Heart left ventricle (tissue), 13 donors: Measurements from ENCODE around the gene ZEB1.

Source experiments
- POLR2A ChIP-seq, 2 donors: fragments of 450-650 bp; IDR thresholded peaks; one replicate each; pipeline ENCODE4 v1.6.1; 2017; ENCODE audit warnings: antibody characterized with exemption in 2 of 2, mild to moderate bottlenecking in 2 of 2, moderate library complexity in 2 of 2
- TF ChIP-seq, protein P1 (sequence below), 12 donors: fragments of 200-600 bp; sonication (generic) in 4 of 12; IDR thresholded peaks; one replicate each; pipeline versions ENCODE4 v1.5.0 to v1.8.0; 2018 to 2022; ENCODE audit warnings: antibody characterized with exemption in 12 of 12, mild to moderate bottlenecking in 5 of 12
- donor health status: ischemic (EF 13 %, LVEDD 7.1; RV severe dilation, severe dysfunction).
- donor health status: DM: no; HTN: yes; CAD: no.
- donor health status: DM: no; HTN: no; CAD: no.
- donor health status: ischemic (EF 25% LVEDD 6.9; RV normal size, moderate dysfunction).
- donor health status: ischemic (EF 25% LVEDD 5.7; RV mildly dilated, moderate dysfunction).
- donor health status: ischemic (EF 35%, LVEDD 5.7; RV mildly dilated, moderate dysfunction).
- donor health status: nonischemic (EF 11% LVEDD 7.7; RV severe dilation, severe dysfunction).
- donor health status: DM: yes; HTN: yes; CAD: no.
- donor health status: PGD.
- donor health status: ischemic (EF 29% LVEDD 5.4; RV normal size, mild dysfunction).
- donor health status: nonischemic (EF 23%, LVEDD 6.1; RV moderate dilation, normal function).

DNA sequence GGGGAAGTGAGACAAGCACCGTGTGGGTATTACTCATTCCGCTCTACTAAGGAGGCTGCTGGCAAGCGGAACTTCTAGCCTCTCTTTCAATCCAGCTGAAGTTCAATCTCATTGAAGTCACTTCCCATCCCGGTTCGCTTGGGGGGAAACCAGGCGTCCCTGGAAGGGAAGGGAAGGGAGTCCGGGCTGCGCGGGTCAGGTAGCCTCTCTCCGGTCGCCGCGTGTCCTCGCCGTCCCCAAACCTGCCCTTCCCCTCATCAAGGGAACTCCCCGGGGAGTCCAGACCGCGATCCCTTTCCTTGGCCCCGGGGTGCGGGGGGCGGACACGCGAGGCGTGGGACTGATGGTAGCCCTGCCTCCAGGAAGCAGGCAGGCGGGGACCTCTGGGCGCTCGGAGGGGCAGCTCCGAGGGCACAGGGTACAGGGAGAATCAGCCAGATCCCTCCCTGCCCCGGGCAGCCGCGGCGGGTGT, 598 bp upstream of the ZEB1 start:
- TF ChIP-seq, protein P1, sequence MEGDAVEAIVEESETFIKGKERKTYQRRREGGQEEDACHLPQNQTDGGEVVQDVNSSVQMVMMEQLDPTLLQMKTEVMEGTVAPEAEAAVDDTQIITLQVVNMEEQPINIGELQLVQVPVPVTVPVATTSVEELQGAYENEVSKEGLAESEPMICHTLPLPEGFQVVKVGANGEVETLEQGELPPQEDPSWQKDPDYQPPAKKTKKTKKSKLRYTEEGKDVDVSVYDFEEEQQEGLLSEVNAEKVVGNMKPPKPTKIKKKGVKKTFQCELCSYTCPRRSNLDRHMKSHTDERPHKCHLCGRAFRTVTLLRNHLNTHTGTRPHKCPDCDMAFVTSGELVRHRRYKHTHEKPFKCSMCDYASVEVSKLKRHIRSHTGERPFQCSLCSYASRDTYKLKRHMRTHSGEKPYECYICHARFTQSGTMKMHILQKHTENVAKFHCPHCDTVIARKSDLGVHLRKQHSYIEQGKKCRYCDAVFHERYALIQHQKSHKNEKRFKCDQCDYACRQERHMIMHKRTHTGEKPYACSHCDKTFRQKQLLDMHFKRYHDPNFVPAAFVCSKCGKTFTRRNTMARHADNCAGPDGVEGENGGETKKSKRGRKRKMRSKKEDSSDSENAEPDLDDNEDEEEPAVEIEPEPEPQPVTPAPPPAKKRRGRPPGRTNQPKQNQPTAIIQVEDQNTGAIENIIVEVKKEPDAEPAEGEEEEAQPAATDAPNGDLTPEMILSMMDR (IDR thresholded peaks at IDR 0.05), result no peak
- peak in 1 of 2 donors; percentile 22 for TF ChIP-seq POLR2A (IDR thresholded peaks at IDR 0.05)
